Fibroblast of lung (primary cell): Measurements from ENCODE around the gene WDFY2. TPM values are rescaled to one million over a fixed set of nuclear protein-coding genes. Genes with fewer than 3 reads are reported as not detected.

ENCODE experiments used
- DNase-seq, 2 donors: peaks; one replicate each; pipeline versions ENCODE4 v3.0.0 to v3.0.0-alpha.2; 2010; ENCODE audit warnings: low read depth in 2 of 2
- H2AFZ ChIP-seq: 2 replicates; pipeline ENCODE4 v1.5.1; 2012; ENCODE audit warnings: low read length, control low read depth, inconsistent platforms
- H3K27ac ChIP-seq: 2 replicates; pipeline ENCODE4 v1.5.1; 2011; ENCODE audit warnings: low read length, control low read depth; ENCODE audit not compliant: insufficient read depth
- H3K27me3 ChIP-seq: 2 replicates; pipeline ENCODE4 v1.5.1; 2011; ENCODE audit warnings: mild to moderate bottlenecking, low read length; ENCODE audit not compliant: control insufficient read depth, insufficient read depth
- H3K36me3 ChIP-seq: 2 replicates; pipeline ENCODE4 v1.5.1; 2011; ENCODE audit warnings: low read length; ENCODE audit not compliant: control insufficient read depth, insufficient read depth
- H3K4me1 ChIP-seq: 2 replicates; pipeline ENCODE4 v1.5.1; 2011; ENCODE audit warnings: low read length; ENCODE audit not compliant: control insufficient read depth, insufficient read depth; ENCODE audit errors: extremely low read depth
- H3K4me2 ChIP-seq: 2 replicates; pipeline ENCODE4 v1.5.1; 2011; ENCODE audit warnings: low read length, control low read depth; ENCODE audit not compliant: insufficient read depth; ENCODE audit errors: extremely low read depth
- H3K4me3 ChIP-seq, 4 experiments: fragments of 200-600 bp in 1 of 4; sonication (generic) in 1 of 4; replicated peaks in 1 of 4; 2 replicates each; pipeline ENCODE4 v1.5.1; 2011 to 2016; ENCODE audit warnings: low read length in 4 of 4, low read depth in 3 of 4, mild to moderate bottlenecking in 3 of 4, control low read depth in 2 of 4, inconsistent platforms in 1 of 4, mixed read lengths in 1 of 4; ENCODE audit not compliant: insufficient read depth in 1 of 4; ENCODE audit errors: control extremely low read depth in 1 of 4
- H3K79me2 ChIP-seq: 2 replicates; pipeline ENCODE4 v1.5.1; 2012; ENCODE audit warnings: mild to moderate bottlenecking, low read length, inconsistent platforms; ENCODE audit not compliant: control insufficient read depth, insufficient read depth
- H3K9ac ChIP-seq: 2 replicates; pipeline ENCODE4 v1.5.1; 2011; ENCODE audit warnings: mild to moderate bottlenecking, low read length, control low read depth; ENCODE audit not compliant: insufficient read depth
- H3K9me3 ChIP-seq: 2 replicates; pipeline ENCODE4 v1.5.1; 2012; ENCODE audit warnings: low read depth, low read length; ENCODE audit not compliant: control insufficient read depth, insufficient read depth
- H4K20me1 ChIP-seq: 2 replicates; pipeline ENCODE4 v1.5.1; 2011; ENCODE audit warnings: low read length; ENCODE audit not compliant: control insufficient read depth, insufficient read depth; ENCODE audit errors: extremely low read depth
- EZH2 ChIP-seq: IDR thresholded peaks from 2 replicates; pipeline ENCODE4 v1.5.1; 2012; ENCODE audit warnings: low read length, control low read depth, mild to moderate bottlenecking; ENCODE audit errors: missing control alignments
- polyA plus RNA-seq, 2 donors: library from polyadenylated mRNA; depleted of rRNA in 1 of 2; stranded (reverse) in 1 of 2; unstranded in 1 of 2; fragments of >200 nt; gene quantifications; 2 replicates each; pipeline ENCODE4 v1.2.1, GENCODE V29; 2011 to 2012; ENCODE audit warnings: missing spikeins in 1 of 2
- total RNA-seq: library from RNA; depleted of rRNA; stranded (reverse); fragments of >200 nt; gene quantifications from 2 replicates; pipeline ENCODE4 v1.2.1, GENCODE V29; 2014
- TF ChIP-seq, protein P1 (sequence below), 2 donors: IDR thresholded peaks in 1 of 2; conservative IDR thresholded peaks in 1 of 2; 1 replicate in 1 of 2; 2 replicates in 1 of 2; pipeline ENCODE4 v1.5.1; 2011 to 2012; ENCODE audit warnings: low read length in 2 of 2, control low read depth in 1 of 2, inconsistent platforms in 1 of 2, low read depth in 1 of 2, mild to moderate bottlenecking in 1 of 2

Gene WDFY2
- total and polyA plus RNA-seq, 2 donors (not counting 1 experiment from before 2014, with no cell fraction given) = 4.9 to 9.2 TPM

GRCh38 chr13:51614350-51614786 lies 30.1 kb downstream of the WDFY2 start:
- Histone ChIP-seq H3K9ac (no peak overlapping the region), H3K79me2 (peaks cover 44% of the 10 kb centered on the region), H3K4me1 (peaks cover 8% of the 10 kb centered on the region), H3K36me3 (no peaks in the 10 kb centered on the region), H2AFZ (no peak overlapping the region), H4K20me1 (no peaks in the 10 kb centered on the region), H3K27ac (no peak overlapping the region), H3K4me2 (peak overlapping the region; percentile 33), H3K27me3 (no peaks in the 10 kb centered on the region), H3K4me3 (no peak overlapping the region), H3K9me3 (no peaks in the 10 kb centered on the region)
- no peak for DNase-seq
- TF ChIP-seq, protein P1, sequence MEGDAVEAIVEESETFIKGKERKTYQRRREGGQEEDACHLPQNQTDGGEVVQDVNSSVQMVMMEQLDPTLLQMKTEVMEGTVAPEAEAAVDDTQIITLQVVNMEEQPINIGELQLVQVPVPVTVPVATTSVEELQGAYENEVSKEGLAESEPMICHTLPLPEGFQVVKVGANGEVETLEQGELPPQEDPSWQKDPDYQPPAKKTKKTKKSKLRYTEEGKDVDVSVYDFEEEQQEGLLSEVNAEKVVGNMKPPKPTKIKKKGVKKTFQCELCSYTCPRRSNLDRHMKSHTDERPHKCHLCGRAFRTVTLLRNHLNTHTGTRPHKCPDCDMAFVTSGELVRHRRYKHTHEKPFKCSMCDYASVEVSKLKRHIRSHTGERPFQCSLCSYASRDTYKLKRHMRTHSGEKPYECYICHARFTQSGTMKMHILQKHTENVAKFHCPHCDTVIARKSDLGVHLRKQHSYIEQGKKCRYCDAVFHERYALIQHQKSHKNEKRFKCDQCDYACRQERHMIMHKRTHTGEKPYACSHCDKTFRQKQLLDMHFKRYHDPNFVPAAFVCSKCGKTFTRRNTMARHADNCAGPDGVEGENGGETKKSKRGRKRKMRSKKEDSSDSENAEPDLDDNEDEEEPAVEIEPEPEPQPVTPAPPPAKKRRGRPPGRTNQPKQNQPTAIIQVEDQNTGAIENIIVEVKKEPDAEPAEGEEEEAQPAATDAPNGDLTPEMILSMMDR (conservative IDR thresholded peaks at IDR 0.05 in 1 of 2, IDR thresholded peaks at IDR 0.05 in 1 of 2; ENCODE audit: low read depth in 1 of 2, low read length in 2 of 2) = no peak
- no peak for TF ChIP-seq EZH2

- DNase-seq = no peak
- Histone ChIP-seq H3K9ac (no peak overlapping the region), H3K4me2 (no peak overlapping the region), H3K36me3 (no peaks in the 10 kb centered on the region), H3K4me3 (no peak overlapping the region), H3K27me3 (no peaks in the 10 kb centered on the region), H2AFZ (no peak overlapping the region), H3K4me1 (peaks cover 19% of the 10 kb centered on the region), H3K9me3 (no peaks in the 10 kb centered on the region), H3K27ac (no peak overlapping the region), H3K79me2 (peaks cover 30% of the 10 kb centered on the region), H4K20me1 (no peaks in the 10 kb centered on the region)
- no peak for TF ChIP-seq EZH2
- TF ChIP-seq, protein P1 (conservative IDR thresholded peaks at IDR 0.05 in 1 of 2, IDR thresholded peaks at IDR 0.05 in 1 of 2; ENCODE audit: low read depth in 1 of 2, low read length in 2 of 2) = no peak
Observed at GRCh38 chr13:51618626-51619025, 34.4 kb downstream of the WDFY2 start.

GRCh38 chr13:51619614-51620013 lies 35.4 kb downstream of the WDFY2 start:
- TF ChIP-seq, protein P1 (conservative IDR thresholded peaks at IDR 0.05 in 1 of 2, IDR thresholded peaks at IDR 0.05 in 1 of 2; ENCODE audit: low read depth in 1 of 2, low read length in 2 of 2) = no peak
- TF ChIP-seq EZH2 = no peak
- Histone ChIP-seq H3K4me1 (peaks cover 19% of the 10 kb centered on the region), H3K9me3 (no peaks in the 10 kb centered on the region), H4K20me1 (no peaks in the 10 kb centered on the region), H3K27ac (peak overlapping the region; percentile 56), H3K79me2 (peaks cover 27% of the 10 kb centered on the region), H3K36me3 (no peaks in the 10 kb centered on the region), H3K27me3 (no peaks in the 10 kb centered on the region), H3K9ac (no peak overlapping the region), H3K4me2 (peak overlapping the region; percentile 41), H3K4me3 (no peak overlapping the region), H2AFZ (no peak overlapping the region)
- peak; percentile 68 to 84 for DNase-seq
